HepG2 (cell line): ENCODE data around the gene FAM221B. TPM values are rescaled to one million over a fixed set of nuclear protein-coding genes. Genes with fewer than 3 reads are reported as not detected.

ENCODE experiments used
- CCAR2 ChIP-seq: fragments of 200-400 bp; formaldehyde crosslinking; optimal IDR thresholded peaks from 2 replicates; pipeline ENCODE3; 2018; ENCODE audit warnings: low read depth, mild to moderate bottlenecking, low read length, moderate library complexity
- ELF1 ChIP-seq: sonication (generic); formaldehyde crosslinking; IDR thresholded peaks from 2 replicates; pipeline ENCODE4 v1.4.0; 2020; ENCODE audit warnings: missing genetic modification reagents
- FOXK1 ChIP-seq: sonication (generic); formaldehyde crosslinking; IDR thresholded peaks from 2 replicates; pipeline ENCODE4 v1.4.0; 2020; ENCODE audit warnings: low read depth, missing genetic modification reagents, borderline replicate concordance
- HNRNPUL1 ChIP-seq: fragments of 200-400 bp; formaldehyde crosslinking; IDR thresholded peaks from 2 replicates; pipeline ENCODE4 v1.6.1; 2017; ENCODE audit warnings: low read depth, mild to moderate bottlenecking, low read length, moderate library complexity
- HOXD1 ChIP-seq: sonication (generic); formaldehyde crosslinking; IDR thresholded peaks from 2 replicates; pipeline ENCODE4 v1.5.0; 2020; ENCODE audit warnings: missing genetic modification reagents
- MED13 ChIP-seq: sonication (generic); formaldehyde crosslinking; IDR thresholded peaks from 2 replicates; pipeline ENCODE4 v1.5.0; 2020; ENCODE audit warnings: missing genetic modification reagents
- NCOA1 ChIP-seq: sonication (generic); formaldehyde crosslinking; IDR thresholded peaks from 2 replicates; pipeline ENCODE4 v1.9.0; 2021; ENCODE audit warnings: missing genetic modification reagents
- NCOA5 ChIP-seq: sonication (generic); formaldehyde crosslinking; IDR thresholded peaks from 2 replicates; pipeline ENCODE4 v1.4.0; 2020; ENCODE audit warnings: missing genetic modification reagents
- NFE2L1 ChIP-seq: sonication (generic); formaldehyde crosslinking; IDR thresholded peaks from 2 replicates; pipeline ENCODE4 v1.4.0; 2020; ENCODE audit warnings: missing genetic modification reagents, mild to moderate bottlenecking, borderline replicate concordance
- SALL1 ChIP-seq: sonication (generic); formaldehyde crosslinking; IDR thresholded peaks from 2 replicates; pipeline ENCODE4 v1.8.0; 2022; ENCODE audit warnings: mild to moderate bottlenecking, missing genetic modification reagents
- ZNF205 ChIP-seq: IDR thresholded peaks from 2 replicates; pipeline ENCODE4 v1.6.1; 2018; ENCODE audit warnings: missing biosample characterization, missing genetic modification reagents
- ZNF260 ChIP-seq: sonication (generic); formaldehyde crosslinking; IDR thresholded peaks from 2 replicates; pipeline ENCODE4 v1.4.0; 2020; ENCODE audit warnings: missing genetic modification reagents, low read depth, mild to moderate bottlenecking, borderline replicate concordance
- ZNF317 ChIP-seq: sonication (generic); formaldehyde crosslinking; IDR thresholded peaks from 2 replicates; pipeline ENCODE4 v1.5.0; 2020; ENCODE audit warnings: mild to moderate bottlenecking, missing genetic modification reagents
- ZNF367 ChIP-seq: sonication (generic); formaldehyde crosslinking; IDR thresholded peaks from 2 replicates; pipeline ENCODE4 v1.4.0; 2020; ENCODE audit warnings: missing genetic modification reagents, borderline replicate concordance
- ZNF672 ChIP-seq: sonication (generic); formaldehyde crosslinking; IDR thresholded peaks from 2 replicates; pipeline ENCODE4 v1.8.1; 2022; ENCODE audit warnings: missing genetic modification reagents
- ZNF788 ChIP-seq: sonication (generic); formaldehyde crosslinking; IDR thresholded peaks from 2 replicates; pipeline ENCODE4 v1.5.0; 2020; ENCODE audit warnings: mild to moderate bottlenecking, missing genetic modification reagents, borderline replicate concordance
- polyA plus RNA-seq, 8 experiments: library from polyadenylated mRNA; depleted of rRNA in 3 of 8; stranded (reverse) in 7 of 8; unstranded in 1 of 8; fragments of >200 nt; fragmentation: Illumina TruSeq in 4 of 8; extraction: Trizol in 4 of 8; gene quantifications; 2 replicates each; pipeline versions ENCODE4 v1.2.1 to v1.2.3, GENCODE V29; 2011 to 2016; ENCODE audit warnings: low read depth in 4 of 8, missing spikeins in 1 of 8, mixed read lengths in 1 of 8; ENCODE audit not compliant: insufficient read depth in 1 of 8
- total RNA-seq, 5 experiments: library from RNA; depleted of rRNA; stranded (reverse); fragments of >200 nt; fragmentation: Illumina TruSeq; extraction: Trizol; gene quantifications; 2 replicates each; pipeline ENCODE4 v1.2.3, GENCODE V29; 2016; ENCODE audit warnings: low read depth in 1 of 5
- TF ChIP-seq, protein P1 (sequence below), 2 experiments: sonication (generic) in 1 of 2; formaldehyde crosslinking in 1 of 2; IDR thresholded peaks; 2 replicates each; pipeline versions ENCODE4 v1.5.1 to v1.6.1; 2011 to 2020; ENCODE audit warnings: borderline replicate concordance in 1 of 2, low read depth in 1 of 2, low read length in 1 of 2, mild to moderate bottlenecking in 1 of 2, missing genetic modification reagents in 1 of 2, moderate library complexity in 1 of 2
- TF ChIP-seq, protein P2 (sequence below): sonication (generic); formaldehyde crosslinking; IDR thresholded peaks from 2 replicates; pipeline ENCODE4 v1.5.1; 2020; ENCODE audit warnings: mild to moderate bottlenecking, missing genetic modification reagents, moderate library complexity
- TF ChIP-seq, protein P3 (sequence below): sonication (generic); formaldehyde crosslinking; conservative IDR thresholded peaks from 2 replicates; pipeline ENCODE4 v1.5.0; 2020; ENCODE audit warnings: missing genetic modification reagents
- TF ChIP-seq, protein P4 (sequence below): sonication (generic); formaldehyde crosslinking; IDR thresholded peaks from 2 replicates; pipeline ENCODE4 v1.4.0; 2020; ENCODE audit warnings: mild to moderate bottlenecking, low read depth, missing genetic modification reagents
- TF ChIP-seq, protein P5 (sequence below): sonication (generic); formaldehyde crosslinking; IDR thresholded peaks from 2 replicates; pipeline ENCODE4 v1.4.0; 2020; ENCODE audit warnings: missing genetic modification reagents, mild to moderate bottlenecking, borderline replicate concordance

FAM221B gene
- total and polyA plus RNA-seq, 2 of the 13 experiments (the other 11 are each of a cell fraction or from before 2014, with no cell fraction given): not detected

DNA sequence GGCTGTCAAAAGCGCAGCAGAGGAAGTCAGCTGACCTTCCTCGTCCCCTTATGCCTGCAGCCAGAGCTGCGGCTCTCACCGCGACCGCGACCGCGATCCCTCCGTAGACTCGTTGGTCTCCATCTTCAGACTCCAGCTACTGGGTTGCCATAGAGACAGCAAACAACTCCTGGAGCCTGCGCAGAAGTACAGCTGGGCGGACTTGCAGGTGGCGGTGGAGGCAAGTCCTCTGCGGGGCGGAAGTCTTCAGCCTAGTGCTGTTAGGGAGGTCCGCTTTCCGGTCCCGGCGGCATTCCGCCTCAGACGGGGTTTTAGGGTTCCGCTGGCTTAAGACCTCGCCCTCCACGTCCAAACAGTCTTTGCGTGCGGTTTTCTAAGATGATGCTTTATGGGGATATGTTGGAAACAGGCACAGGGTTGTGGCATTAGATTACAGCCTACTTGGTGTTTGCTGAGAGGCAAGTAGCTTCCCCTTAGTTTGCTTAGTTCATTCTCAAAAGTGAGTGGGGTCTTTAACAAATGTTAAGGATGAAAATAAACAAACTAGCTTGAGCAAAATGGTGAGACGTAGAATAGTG is 16.4 kb downstream of the FAM221B start, which contains the start of gene SPAG8 (continued):
- TF ChIP-seq, protein P1, sequence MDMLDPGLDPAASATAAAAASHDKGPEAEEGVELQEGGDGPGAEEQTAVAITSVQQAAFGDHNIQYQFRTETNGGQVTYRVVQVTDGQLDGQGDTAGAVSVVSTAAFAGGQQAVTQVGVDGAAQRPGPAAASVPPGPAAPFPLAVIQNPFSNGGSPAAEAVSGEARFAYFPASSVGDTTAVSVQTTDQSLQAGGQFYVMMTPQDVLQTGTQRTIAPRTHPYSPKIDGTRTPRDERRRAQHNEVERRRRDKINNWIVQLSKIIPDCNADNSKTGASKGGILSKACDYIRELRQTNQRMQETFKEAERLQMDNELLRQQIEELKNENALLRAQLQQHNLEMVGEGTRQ (IDR thresholded peaks at IDR 0.05; ENCODE audit: low read depth, low read length): peak; percentile 21; the same call in 1 of the 2 replicates
- TF ChIP-seq, protein P1 (CRISPR knock-in tag; IDR thresholded peaks at IDR 0.05; ENCODE audit: borderline replicate concordance): no peak
- TF ChIP-seq ZNF205: peak; percentile 45; the same call in 1 of the 2 replicates
- peak; percentile 81 for TF ChIP-seq SALL1 (CRISPR knock-in tag)
- TF ChIP-seq, protein P2, sequence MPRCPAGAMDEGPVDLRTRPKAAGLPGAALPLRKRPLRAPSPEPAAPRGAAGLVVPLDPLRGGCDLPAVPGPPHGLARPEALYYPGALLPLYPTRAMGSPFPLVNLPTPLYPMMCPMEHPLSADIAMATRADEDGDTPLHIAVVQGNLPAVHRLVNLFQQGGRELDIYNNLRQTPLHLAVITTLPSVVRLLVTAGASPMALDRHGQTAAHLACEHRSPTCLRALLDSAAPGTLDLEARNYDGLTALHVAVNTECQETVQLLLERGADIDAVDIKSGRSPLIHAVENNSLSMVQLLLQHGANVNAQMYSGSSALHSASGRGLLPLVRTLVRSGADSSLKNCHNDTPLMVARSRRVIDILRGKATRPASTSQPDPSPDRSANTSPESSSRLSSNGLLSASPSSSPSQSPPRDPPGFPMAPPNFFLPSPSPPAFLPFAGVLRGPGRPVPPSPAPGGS (CRISPR knock-in tag): no peak
- no peak for TF ChIP-seq MED13 (CRISPR knock-in tag)
- no peak for TF ChIP-seq NFE2L1 (CRISPR knock-in tag)
- TF ChIP-seq, protein P3, sequence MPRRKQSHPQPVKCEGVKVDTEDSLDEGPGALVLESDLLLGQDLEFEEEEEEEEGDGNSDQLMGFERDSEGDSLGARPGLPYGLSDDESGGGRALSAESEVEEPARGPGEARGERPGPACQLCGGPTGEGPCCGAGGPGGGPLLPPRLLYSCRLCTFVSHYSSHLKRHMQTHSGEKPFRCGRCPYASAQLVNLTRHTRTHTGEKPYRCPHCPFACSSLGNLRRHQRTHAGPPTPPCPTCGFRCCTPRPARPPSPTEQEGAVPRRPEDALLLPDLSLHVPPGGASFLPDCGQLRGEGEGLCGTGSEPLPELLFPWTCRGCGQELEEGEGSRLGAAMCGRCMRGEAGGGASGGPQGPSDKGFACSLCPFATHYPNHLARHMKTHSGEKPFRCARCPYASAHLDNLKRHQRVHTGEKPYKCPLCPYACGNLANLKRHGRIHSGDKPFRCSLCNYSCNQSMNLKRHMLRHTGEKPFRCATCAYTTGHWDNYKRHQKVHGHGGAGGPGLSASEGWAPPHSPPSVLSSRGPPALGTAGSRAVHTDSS (CRISPR knock-in tag): no peak
- TF ChIP-seq, protein P4, sequence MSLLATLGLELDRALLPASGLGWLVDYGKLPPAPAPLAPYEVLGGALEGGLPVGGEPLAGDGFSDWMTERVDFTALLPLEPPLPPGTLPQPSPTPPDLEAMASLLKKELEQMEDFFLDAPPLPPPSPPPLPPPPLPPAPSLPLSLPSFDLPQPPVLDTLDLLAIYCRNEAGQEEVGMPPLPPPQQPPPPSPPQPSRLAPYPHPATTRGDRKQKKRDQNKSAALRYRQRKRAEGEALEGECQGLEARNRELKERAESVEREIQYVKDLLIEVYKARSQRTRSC (CRISPR knock-in tag): no peak
- TF ChIP-seq ZNF672 (CRISPR knock-in tag): no peak
- TF ChIP-seq HOXD1 (CRISPR knock-in tag): no peak
- TF ChIP-seq HNRNPUL1: no peak
- TF ChIP-seq ZNF260 (CRISPR knock-in tag): no peak
- TF ChIP-seq, protein P5, sequence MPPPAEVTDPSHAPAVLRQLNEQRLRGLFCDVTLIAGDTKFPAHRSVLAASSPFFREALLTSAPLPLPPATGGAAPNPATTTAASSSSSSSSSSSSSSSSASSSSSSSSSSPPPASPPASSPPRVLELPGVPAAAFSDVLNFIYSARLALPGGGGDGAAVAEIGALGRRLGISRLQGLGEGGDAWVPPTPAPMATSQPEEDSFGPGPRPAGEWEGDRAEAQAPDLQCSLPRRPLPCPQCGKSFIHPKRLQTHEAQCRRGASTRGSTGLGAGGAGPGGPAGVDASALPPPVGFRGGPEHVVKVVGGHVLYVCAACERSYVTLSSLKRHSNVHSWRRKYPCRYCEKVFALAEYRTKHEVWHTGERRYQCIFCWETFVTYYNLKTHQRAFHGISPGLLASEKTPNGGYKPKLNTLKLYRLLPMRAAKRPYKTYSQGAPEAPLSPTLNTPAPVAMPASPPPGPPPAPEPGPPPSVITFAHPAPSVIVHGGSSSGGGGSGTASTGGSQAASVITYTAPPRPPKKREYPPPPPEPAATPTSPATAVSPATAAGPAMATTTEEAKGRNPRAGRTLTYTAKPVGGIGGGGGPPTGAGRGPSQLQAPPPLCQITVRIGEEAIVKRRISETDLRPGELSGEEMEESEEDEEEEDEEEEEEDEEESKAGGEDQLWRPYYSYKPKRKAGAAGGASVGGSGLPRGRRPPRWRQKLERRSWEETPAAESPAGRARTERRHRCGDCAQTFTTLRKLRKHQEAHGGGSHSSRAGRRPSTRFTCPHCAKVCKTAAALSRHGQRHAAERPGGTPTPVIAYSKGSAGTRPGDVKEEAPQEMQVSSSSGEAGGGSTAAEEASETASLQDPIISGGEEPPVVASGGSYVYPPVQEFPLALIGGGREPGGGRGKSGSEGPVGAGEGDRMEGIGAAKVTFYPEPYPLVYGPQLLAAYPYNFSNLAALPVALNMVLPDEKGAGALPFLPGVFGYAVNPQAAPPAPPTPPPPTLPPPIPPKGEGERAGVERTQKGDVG (CRISPR knock-in tag): peak; percentile 19; the same call in 1 of the 2 replicates
- TF ChIP-seq ELF1 (CRISPR knock-in tag): peak; percentile 88
- peak; percentile 59; the same call in 1 of the 2 replicates for TF ChIP-seq FOXK1 (CRISPR knock-in tag)
- no peak for TF ChIP-seq ZNF367 (CRISPR knock-in tag)
- no peak for TF ChIP-seq CCAR2
- TF ChIP-seq NCOA5 (CRISPR knock-in tag): no peak
- 0 out of 2 replicates have a peak, but pooled peaks have one; percentile 15 for TF ChIP-seq ZNF317
- peak; percentile 63; the same call in 1 of the 2 replicates for TF ChIP-seq ZNF788 (CRISPR knock-in tag)
- TF ChIP-seq NCOA1: no peak
